SK-N-SH treated with all-trans-retinoic acid at 6 μM for 48 hours (cell line): ENCODE data around the gene SDC1.

Source experiments
- ATAC-seq: fragments of 200-7000 bp; cut with Tn5 transposase; 3 replicates; pipeline ENCODE4 v1.9.1; 2020; ENCODE audit warnings: mild to moderate bottlenecking, moderate library complexity
- BACH2 ChIP-seq: fragments of 250-450 bp; sonication (Bioruptor Pico); IDR thresholded peaks from 2 replicates; pipeline ENCODE4 v1.9.0; 2021; ENCODE audit warnings: mild to moderate bottlenecking, borderline replicate concordance
- ESRRG ChIP-seq: fragments of 250-450 bp; sonication (Bioruptor Pico); IDR thresholded peaks from 2 replicates; pipeline ENCODE4 v1.6.1; 2021; ENCODE audit warnings: mild to moderate bottlenecking
- GLIS3 ChIP-seq: fragments of 250-450 bp; sonication (Bioruptor Pico); IDR thresholded peaks from 2 replicates; pipeline ENCODE4 v1.5.0; 2020; ENCODE audit warnings: mild to moderate bottlenecking, moderate library complexity
- ISL1 ChIP-seq: fragments of 250-450 bp; sonication (Bioruptor Pico); IDR thresholded peaks from 2 replicates; pipeline ENCODE4 v2.1.2; 2022; ENCODE audit warnings: mild to moderate bottlenecking, moderate library complexity
- OSR1 ChIP-seq: fragments of 250-450 bp; sonication (Bioruptor Pico); IDR thresholded peaks from 2 replicates; pipeline ENCODE4 v1.8.0; 2022; ENCODE audit warnings: moderate library complexity, mild to moderate bottlenecking, inconsistent platforms
- PPARA ChIP-seq: fragments of 250-450 bp; sonication (Bioruptor Pico); IDR thresholded peaks from 2 replicates; pipeline ENCODE4 v1.5.0; 2020; ENCODE audit warnings: mild to moderate bottlenecking, borderline replicate concordance
- RARB ChIP-seq: fragments of 250-450 bp; sonication (Bioruptor Pico); IDR thresholded peaks from 2 replicates; pipeline ENCODE4 v1.8.0; 2021; ENCODE audit warnings: mild to moderate bottlenecking, moderate library complexity
- SNAI2 ChIP-seq: fragments of 250-450 bp; sonication (Bioruptor Pico); IDR thresholded peaks from 2 replicates; pipeline ENCODE4 v1.5.0; 2020; ENCODE audit warnings: mild to moderate bottlenecking, moderate library complexity
- TOX ChIP-seq: fragments of 250-450 bp; sonication (Bioruptor Pico); IDR thresholded peaks from 2 replicates; pipeline ENCODE4 v1.8.0; 2021; ENCODE audit warnings: mild to moderate bottlenecking, moderate library complexity, borderline replicate concordance
- ZFP3 ChIP-seq: fragments of 250-450 bp; sonication (Bioruptor Pico); IDR thresholded peaks from 2 replicates; pipeline ENCODE4 v1.5.0; 2020; ENCODE audit warnings: mild to moderate bottlenecking, moderate library complexity
- ZFP30 ChIP-seq: fragments of 450-650 bp; formaldehyde crosslinking; IDR thresholded peaks from 2 replicates; pipeline ENCODE4 v1.5.0; 2022; ENCODE audit warnings: mild to moderate bottlenecking, moderate library complexity
- ZNF565 ChIP-seq: fragments of 450-650 bp; formaldehyde crosslinking; conservative IDR thresholded peaks from 2 replicates; pipeline ENCODE4 v1.5.0; 2020; ENCODE audit warnings: low read depth, mild to moderate bottlenecking, moderate library complexity
- ZNF70 ChIP-seq: fragments of 450-650 bp; formaldehyde crosslinking; IDR thresholded peaks from 2 replicates; pipeline ENCODE4 v1.5.0; 2020; ENCODE audit warnings: mild to moderate bottlenecking, moderate library complexity
- ZNF8 ChIP-seq: fragments of 450-650 bp; formaldehyde crosslinking; IDR thresholded peaks from 2 replicates; pipeline ENCODE4 v1.5.0; 2020; ENCODE audit warnings: mild to moderate bottlenecking, moderate library complexity
- TF ChIP-seq, protein P1 (sequence below): fragments of 250-450 bp; sonication (Bioruptor Pico); IDR thresholded peaks from 2 replicates; pipeline ENCODE4 v1.8.0; 2020; ENCODE audit warnings: mild to moderate bottlenecking, moderate library complexity, borderline replicate concordance
- TF ChIP-seq, protein P2 (sequence below): fragments of 250-450 bp; sonication (Bioruptor Pico); IDR thresholded peaks from 2 replicates; pipeline ENCODE4 v1.8.0; 2021; ENCODE audit warnings: low read depth, mild to moderate bottlenecking, moderate library complexity, borderline replicate concordance
- TF ChIP-seq, protein P3 (sequence below): fragments of 250-450 bp; sonication (Bioruptor Pico); IDR thresholded peaks from 2 replicates; pipeline ENCODE4 v1.5.1; 2021; ENCODE audit warnings: mild to moderate bottlenecking, moderate library complexity

SDC1 gene

DNA sequence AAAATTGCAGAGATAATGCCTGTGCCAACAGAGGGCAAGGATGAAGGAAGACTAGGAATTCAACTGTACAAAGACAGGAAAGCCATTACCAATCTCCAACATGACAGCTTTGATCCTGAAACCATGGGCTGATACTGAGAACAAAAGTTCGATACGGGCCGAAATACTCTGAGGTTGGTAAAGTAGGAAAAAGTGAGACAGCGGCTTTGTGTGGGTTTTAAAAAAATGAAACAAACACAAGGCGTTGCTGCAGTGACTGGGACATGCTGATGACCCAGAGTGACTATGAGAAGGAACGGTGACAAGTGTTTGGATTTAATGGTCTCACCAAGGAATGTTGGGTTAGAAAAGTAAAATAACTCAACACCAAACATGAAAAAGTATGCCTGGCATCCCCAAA is 24.2 kb upstream of the SDC1 start:
- TF ChIP-seq ISL1 (CRISPR knock-in tag): no peak
- no peak for TF ChIP-seq ZFP3 (CRISPR knock-in tag)
- no peak for TF ChIP-seq OSR1 (CRISPR knock-in tag)
- TF ChIP-seq GLIS3 (CRISPR knock-in tag): no peak
- no peak for TF ChIP-seq PPARA (CRISPR knock-in tag)
- no peak for TF ChIP-seq SNAI2 (CRISPR knock-in tag)
- TF ChIP-seq, protein P1, sequence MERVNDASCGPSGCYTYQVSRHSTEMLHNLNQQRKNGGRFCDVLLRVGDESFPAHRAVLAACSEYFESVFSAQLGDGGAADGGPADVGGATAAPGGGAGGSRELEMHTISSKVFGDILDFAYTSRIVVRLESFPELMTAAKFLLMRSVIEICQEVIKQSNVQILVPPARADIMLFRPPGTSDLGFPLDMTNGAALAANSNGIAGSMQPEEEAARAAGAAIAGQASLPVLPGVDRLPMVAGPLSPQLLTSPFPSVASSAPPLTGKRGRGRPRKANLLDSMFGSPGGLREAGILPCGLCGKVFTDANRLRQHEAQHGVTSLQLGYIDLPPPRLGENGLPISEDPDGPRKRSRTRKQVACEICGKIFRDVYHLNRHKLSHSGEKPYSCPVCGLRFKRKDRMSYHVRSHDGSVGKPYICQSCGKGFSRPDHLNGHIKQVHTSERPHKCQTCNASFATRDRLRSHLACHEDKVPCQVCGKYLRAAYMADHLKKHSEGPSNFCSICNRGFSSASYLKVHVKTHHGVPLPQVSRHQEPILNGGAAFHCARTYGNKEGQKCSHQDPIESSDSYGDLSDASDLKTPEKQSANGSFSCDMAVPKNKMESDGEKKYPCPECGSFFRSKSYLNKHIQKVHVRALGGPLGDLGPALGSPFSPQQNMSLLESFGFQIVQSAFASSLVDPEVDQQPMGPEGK (CRISPR knock-in tag): no peak
- no peak for TF ChIP-seq TOX (CRISPR knock-in tag)
- no peak for TF ChIP-seq ZNF8 (CRISPR knock-in tag)
- no peak for TF ChIP-seq RARB (CRISPR knock-in tag)
- TF ChIP-seq ZNF565 (CRISPR knock-in tag): no peak
- TF ChIP-seq, protein P2, sequence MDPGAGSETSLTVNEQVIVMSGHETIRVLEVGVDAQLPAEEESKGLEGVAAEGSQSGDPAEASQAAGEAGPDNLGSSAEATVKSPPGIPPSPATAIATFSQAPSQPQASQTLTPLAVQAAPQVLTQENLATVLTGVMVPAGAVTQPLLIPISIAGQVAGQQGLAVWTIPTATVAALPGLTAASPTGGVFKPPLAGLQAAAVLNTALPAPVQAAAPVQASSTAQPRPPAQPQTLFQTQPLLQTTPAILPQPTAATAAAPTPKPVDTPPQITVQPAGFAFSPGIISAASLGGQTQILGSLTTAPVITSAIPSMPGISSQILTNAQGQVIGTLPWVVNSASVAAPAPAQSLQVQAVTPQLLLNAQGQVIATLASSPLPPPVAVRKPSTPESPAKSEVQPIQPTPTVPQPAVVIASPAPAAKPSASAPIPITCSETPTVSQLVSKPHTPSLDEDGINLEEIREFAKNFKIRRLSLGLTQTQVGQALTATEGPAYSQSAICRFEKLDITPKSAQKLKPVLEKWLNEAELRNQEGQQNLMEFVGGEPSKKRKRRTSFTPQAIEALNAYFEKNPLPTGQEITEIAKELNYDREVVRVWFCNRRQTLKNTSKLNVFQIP (CRISPR knock-in tag): no peak
- TF ChIP-seq, all 23 proteins: peak for 0

DNA sequence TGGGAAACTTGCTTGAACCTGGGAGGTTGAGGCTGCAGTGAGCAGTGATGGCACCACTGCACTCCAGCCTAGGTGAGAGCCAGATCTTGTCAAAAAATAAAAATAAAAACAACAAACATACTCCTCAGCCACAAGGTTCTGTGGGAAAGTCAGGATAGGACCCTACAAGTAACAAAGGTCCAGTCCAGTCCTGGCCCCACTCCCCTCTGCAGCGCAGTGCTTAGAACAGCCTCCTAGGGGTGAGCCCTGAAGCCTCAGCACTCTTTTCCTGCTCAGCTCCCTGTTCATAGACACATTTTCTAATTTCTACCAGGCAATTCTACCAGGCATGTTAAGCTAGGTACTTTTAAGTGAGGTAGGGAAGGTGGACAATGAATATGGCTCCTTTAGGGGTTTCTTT is 22.2 kb upstream of the SDC1 start:
- peak; percentile 8; the same call in 1 of the 3 replicates for ATAC-seq
- TF ChIP-seq ZFP3 (CRISPR knock-in tag) (no peak), BACH2 (CRISPR knock-in tag) (no peak), ZNF70 (no peak), GLIS3 (CRISPR knock-in tag) (no peak)
- TF ChIP-seq, protein P1 (CRISPR knock-in tag): no peak
- TF ChIP-seq, protein P3, sequence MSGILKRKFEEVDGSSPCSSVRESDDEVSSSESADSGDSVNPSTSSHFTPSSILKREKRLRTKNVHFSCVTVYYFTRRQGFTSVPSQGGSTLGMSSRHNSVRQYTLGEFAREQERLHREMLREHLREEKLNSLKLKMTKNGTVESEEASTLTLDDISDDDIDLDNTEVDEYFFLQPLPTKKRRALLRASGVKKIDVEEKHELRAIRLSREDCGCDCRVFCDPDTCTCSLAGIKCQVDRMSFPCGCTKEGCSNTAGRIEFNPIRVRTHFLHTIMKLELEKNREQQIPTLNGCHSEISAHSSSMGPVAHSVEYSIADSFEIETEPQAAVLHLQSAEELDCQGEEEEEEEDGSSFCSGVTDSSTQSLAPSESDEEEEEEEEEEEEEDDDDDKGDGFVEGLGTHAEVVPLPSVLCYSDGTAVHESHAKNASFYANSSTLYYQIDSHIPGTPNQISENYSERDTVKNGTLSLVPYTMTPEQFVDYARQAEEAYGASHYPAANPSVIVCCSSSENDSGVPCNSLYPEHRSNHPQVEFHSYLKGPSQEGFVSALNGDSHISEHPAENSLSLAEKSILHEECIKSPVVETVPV: no peak

More for the DNA sequence above, 24.2 kb upstream of the SDC1 start:
- ATAC-seq: no peak

DNA sequence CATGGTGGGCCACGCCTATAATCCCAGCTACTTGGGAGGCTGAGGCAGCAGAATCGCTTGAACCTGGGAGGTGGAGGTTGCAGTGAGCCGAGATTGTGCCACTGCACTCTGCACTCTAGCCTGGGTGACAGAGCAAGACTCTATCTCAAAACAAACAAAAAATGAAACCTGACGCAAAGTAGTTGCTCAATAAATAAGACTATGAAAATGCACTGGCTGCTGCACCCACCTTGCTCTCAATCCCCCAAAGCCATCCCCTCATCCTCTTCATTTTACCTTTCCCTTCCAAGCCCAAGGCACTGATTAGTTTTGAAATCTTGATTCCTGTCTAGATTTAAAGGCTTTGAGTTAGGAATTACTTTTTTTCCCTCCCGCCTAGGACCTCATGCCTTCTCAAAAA is 18.7 kb upstream of the SDC1 start:
- peak; percentile 2; the same call in 1 of the 3 replicates for ATAC-seq

DNA sequence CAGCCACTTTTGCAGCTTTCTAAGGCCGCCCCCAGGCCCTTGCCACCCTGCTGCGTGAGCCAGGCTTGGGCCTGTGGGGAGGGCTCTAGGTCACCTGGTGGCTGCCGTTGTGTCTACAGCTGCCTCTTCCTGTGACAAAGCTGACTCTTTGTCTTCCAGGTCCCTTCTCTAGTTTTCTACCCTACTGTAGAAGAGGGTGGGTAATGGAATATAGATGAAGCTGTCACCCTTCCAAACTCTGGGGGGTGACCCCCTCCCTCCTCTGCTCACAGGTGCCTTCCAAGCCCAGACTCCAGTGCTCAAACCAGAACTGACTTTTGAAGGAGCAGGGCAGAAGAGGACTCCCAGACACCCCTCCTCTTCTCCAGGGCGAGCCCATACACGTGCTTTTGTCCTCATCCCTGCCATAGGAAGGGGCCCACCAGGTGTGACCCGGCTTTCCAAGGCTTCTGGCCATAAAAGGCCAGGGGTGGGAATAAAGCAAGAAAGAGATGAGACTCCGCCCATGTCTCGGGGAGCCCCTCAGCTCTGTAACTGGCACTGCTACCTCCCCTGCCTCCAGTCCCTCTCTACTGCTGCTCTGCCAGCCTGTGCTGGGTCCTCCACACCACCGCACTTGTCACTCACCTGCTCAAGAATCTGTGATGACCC is 17.9 kb upstream of the SDC1 start:
- ATAC-seq: peak; percentile 37
- TF ChIP-seq PPARA (CRISPR knock-in tag): no peak
- TF ChIP-seq ESRRG (CRISPR knock-in tag): no peak
- TF ChIP-seq SNAI2 (CRISPR knock-in tag): no peak
- TF ChIP-seq, protein P1 (CRISPR knock-in tag): no peak
- TF ChIP-seq ZFP30 (CRISPR knock-in tag): no peak
- TF ChIP-seq ZFP3 (CRISPR knock-in tag): no peak
